GM19043 (cell line): ENCODE data around the gene CNTN4.
A peak's percentile ranks its signal among the peaks of the same experiment; 100 is the strongest.
"Not testable (repeated sequence)": the region's sequence is repeated elsewhere in the genome, so short reads cannot be mapped to it uniquely, and the experiment has no call there.

Experiments
- ATAC-seq: cut with Tn5 transposase; IDR thresholded peaks from one replicate; pipeline ENCODE4 v1.9.1; 2021; ENCODE audit warnings: low read depth; ENCODE audit not compliant: unreplicated experiment

Gene CNTN4

GRCh38 chr3:2765002-2765579, 666.4 kb downstream of the CNTN4 start:
- peak; percentile 92 for ATAC-seq

GRCh38 chr3:2770451-2770850, 671.8 kb downstream of the CNTN4 start:
- ATAC-seq: peak; percentile 7

GRCh38 chr3:2771193-2771592, 672.5 kb downstream of the CNTN4 start:
- peak; percentile 85 for ATAC-seq

DNA sequence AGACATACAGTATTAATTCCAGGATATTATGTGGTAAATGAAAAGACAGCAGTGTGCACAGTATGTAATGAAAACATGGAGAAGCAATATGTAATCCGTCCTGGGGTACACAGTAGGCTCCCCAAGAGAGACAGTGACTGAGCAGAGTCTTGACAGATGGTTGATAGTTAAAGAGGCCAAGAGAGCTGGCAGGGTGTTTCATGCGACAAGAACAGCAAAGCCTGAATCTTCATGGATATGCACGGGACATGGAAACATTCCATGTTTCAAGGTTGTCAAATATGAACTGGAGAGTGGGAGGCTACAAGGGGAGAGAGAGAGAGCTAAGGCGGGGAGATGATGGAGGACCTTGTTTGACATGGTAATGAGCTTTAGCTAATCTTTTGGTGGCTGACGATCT, 673.1 kb downstream of the CNTN4 start:
- no peak for ATAC-seq

GRCh38 chr3:2772803-2773202, 674.1 kb downstream of the CNTN4 start:
- ATAC-seq: no peak

DNA sequence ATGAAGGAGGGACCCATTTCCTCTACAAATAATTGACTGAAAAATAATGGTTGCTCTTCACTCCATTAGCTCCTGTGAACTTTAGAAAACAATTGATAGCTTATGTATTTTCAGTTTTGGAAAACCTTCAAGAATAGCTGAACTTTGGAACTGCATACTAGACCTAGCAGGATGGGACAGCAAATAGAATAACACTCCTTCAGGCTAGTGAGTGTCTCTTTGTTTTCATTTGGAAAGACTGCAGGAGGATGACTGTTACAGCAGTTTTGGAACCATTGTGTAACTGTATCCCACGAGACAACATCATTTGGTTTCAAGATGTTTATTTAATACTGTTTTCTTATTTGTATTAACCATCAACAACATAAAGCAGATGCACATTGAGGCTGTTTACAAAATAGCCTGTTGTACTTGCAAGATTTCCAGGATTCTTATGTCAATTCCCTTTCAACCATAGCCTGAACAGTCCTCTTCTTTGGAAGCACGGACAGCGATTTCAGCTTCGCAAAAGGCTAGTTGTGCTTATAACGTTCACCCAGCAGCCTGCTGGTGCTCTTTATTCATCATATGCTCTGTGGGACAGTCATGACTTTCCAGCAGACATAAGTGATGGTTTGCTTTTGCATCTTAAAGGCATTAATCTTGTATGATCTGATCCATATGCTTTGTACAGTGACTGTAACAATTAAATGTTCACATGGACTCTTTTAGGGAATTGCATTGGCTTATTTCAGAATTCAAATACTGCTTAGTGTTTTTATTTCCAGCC, 676.0 kb downstream of the CNTN4 start:
- no peak for ATAC-seq

- ATAC-seq: no peak
These were observed 684.6 kb downstream of the CNTN4 start for GRCh38 chr3:2783261-2783660.

GRCh38 chr3:2784627-2785026, 686.0 kb downstream of the CNTN4 start:
- ATAC-seq: no peak

DNA sequence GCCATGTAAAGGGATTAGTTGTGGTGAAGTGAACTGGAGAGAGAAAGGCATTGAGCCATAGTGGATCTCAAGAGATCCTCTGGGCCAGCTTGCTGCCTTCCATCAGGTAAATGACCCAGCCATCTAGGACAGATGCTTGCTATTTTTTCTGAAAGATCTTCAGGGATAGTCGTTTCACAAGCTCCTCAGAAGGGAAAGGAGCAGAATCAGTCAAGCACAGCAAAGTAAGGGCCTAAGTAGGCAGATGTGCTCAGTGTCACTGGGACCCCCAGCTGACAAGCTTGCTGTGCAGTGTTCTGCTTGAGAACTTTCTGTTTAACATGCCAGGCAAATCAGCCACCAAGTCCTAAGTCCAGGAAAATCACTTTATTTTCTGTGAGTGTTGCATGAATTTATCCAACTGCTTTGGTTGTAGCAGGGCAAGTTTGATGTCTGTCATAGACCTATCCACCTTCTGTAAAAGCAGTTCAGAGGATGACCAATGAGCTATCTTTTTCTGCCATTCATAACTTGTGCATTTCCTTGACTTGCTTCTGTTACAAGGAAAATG, 691.7 kb downstream of the CNTN4 start:
- no peak for ATAC-seq

- ATAC-seq: no peak
These were observed 693.8 kb downstream of the CNTN4 start for GRCh38 chr3:2792432-2792831.

- no peak for ATAC-seq
These were observed 695.3 kb downstream of the CNTN4 start for GRCh38 chr3:2793987-2794386.

GRCh38 chr3:2802429-2802828, 703.8 kb downstream of the CNTN4 start:
- ATAC-seq: no peak

DNA sequence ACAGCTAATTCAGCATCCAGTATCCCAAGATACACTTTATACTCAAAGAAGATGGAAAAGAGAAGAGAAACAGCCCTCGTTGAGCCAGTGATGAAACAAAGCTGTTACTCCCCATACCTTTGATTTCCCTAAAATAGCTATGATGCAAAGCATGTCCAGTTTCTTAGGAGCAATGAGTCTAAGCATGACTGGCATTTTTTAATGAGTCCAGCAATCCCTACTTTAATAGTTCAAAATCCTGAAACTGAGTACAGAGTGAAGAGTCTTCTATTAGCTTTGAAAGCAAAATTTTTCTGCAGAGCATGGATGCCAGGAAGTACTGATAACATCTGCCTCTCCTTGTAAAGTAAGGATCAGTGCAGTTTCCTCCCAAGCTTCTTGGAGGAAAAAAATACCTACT, 708.8 kb downstream of the CNTN4 start:
- no peak for ATAC-seq

- ATAC-seq: no peak
These were observed 712.1 kb downstream of the CNTN4 start for GRCh38 chr3:2810723-2811122.

DNA sequence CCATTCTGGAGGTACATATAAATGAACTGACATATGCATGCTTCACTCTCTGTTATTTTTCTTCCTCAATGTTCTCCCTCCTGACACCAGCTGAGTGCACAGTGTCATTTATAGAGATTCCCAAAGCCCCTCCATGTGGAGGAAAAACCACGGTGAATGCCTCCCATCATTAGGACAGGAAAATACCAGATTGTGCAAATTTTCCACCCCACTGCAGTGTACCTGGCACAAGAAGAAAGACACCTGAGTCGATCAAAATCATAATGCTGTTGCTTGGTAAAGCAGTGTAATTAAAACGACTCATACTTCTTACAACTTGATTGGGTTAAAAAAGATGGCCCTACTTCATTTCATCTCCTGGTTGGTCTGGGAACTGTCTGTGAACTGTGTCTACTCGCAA, 720.9 kb downstream of the CNTN4 start:
- ATAC-seq: no peak

DNA sequence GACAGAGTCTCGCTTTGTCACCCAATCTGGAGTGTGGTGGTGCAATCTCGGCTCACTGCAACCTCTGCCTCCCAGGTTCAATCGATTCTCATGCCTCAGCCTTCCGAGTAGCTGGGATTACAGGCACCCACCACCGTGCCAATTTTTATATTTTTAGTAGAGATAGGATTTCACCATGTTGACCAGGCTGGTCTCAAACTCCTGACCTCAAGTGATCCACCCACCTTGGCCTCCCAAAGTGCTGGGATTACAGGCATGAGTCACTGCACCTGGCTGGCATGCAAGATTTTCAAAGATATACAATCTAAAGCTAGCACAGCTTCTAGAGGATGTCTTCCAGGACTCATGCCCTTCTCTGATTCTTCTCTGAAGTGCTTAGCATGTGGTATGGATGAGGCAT, 722.3 kb downstream of the CNTN4 start:
- not testable (repeated sequence) for ATAC-seq

DNA sequence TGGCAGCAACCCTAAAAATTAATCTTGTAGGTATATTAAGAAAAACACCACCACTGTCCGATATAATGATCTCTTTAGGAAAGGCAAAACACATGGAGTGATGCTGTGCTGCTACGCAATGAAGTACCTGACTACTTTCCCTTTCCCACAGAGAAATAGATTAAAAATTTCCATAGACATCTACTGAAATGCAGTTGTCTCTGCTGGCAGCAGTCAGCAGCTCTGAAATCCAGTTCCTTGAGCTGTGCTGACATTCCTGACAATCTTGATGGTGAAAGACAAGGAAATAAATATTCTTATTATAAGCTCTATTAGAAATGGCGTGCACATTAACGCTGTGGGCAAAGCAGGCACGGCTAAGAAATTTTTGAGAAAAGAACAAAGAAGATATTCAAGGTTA, 723.9 kb downstream of the CNTN4 start:
- ATAC-seq: no peak

- ATAC-seq: no peak
These were observed 724.4 kb downstream of the CNTN4 start for GRCh38 chr3:2823031-2823430.

DNA sequence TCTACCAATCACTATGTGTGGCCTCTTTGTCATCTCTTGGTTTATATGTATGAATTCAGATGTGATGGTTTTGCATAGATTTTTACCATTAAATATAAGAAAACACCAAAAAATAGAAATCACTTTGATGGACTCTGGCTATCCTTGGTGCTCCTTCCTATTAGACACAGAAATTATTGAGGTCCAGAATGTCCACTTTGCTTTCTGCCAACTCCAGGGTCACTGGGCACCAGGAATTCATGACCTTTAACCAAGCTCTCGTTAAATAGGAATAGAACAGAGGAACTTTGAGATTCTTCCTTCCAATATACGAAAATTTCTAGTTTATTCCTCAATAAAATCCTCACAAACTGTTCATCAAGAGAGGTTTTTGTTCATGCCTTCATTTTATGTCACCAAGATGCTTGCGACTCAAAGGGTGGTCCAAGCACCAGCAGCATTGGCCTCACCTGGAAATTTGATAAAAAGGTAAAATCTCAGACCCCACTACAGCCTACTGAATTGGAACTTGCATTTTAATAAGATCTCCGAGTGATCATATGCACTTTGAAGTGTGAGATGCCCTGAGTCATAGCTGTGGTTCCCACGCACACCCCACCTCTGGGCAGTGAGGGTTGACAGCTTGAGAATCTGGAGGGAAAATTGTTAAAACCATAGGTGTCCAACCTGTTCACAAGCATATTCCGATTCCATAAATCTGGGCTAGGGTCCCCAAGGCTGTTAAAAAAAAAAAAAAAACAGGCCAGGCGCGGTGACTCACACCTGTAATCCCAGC, 725.0 kb downstream of the CNTN4 start:
- ATAC-seq: no peak

GRCh38 chr3:2826036-2826435, 727.4 kb downstream of the CNTN4 start:
- no peak for ATAC-seq

DNA sequence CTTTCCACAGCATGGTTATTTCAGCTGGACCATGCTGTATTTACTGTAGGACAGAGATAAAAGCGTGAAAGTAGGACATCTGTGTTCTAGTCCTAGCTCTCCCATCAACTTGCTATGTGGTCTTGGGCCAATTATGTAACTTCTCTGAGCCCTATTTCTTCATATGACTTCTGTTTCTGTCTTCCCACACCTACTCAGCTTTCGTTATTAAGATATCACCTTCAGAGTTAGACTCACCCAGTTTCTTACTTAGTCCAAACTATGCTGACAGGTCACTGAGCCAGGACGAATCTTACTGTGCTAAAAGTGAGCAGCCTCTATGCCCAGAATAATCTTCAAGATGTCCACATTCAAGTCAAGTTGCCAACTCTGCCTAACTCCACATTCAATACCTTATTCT, 727.8 kb downstream of the CNTN4 start:
- ATAC-seq: no peak
